ENCODE measurements around the gene CALCR. TPM values are rescaled to one million over a fixed set of nuclear protein-coding genes. Genes with fewer than 3 reads are reported as not detected.

CALCR gene
- total and polyA plus RNA-seq, 2 donors (not counting 1 experiment from before 2014, with no cell fraction given): not detected

DNA sequence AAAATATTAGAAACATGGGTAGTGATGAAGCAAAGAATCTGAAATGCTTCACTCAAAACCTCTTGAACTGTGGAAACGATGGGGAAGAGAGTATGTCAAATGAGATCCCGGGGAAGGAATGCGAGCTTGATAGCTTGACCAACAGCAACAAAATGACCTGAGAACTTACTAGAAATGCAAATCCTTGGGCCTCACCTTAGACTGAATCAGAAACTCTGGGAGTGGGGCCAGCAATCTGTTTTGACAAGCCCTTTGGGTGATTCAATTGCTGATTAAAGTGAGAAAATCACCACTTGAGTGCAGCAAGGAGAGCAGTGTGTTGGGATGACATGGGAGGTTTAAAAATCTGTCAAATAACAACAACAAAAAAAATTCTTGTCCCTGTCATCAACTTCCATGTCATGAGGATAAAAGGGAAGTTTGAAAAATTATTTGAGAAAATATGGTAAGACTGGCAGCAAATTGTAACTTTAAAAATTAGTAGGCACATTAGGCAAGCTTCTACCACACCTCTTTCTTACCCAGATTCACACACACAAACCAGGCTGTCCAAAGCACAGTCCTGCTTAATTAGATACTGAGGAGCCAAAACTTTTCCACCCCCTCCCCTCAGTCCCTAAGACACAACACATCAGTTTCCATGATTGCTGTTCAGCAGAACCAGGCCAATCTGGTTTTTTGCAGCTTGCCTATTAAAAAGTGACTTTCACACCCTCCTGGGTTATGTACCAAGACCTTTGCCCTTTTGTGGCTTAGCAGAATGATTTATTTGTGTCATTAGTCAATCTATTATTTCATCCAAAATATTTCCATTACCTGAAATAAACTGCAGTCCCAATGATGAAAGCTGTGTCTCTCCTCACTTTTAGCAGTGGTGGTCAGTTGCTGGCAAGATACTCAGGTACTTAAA is 15.6 kb downstream of the CALCR start:
- no peak overlapping the region for H3K4me3 ChIP-seq (ENCODE audit: control extremely low read depth in 1 of 5, extremely low read depth in 1 of 5, insufficient read depth in 1 of 5, low read depth in 2 of 5, low read length in 4 of 5)

More for the DNA sequence above, 15.6 kb downstream of the CALCR start:
- no peaks in the 10 kb centered on the region for H3K27me3 ChIP-seq (replicated peaks in 1 of 4; ENCODE audit: control extremely low read depth in 1 of 4, control insufficient read depth in 3 of 4, insufficient read depth in 4 of 4, low read length in 3 of 4)
- POLR2A ChIA-PET: no interaction called here
- no peaks in the 10 kb centered on the region for H3K36me3 ChIP-seq (replicated peaks in 1 of 2; ENCODE audit: control extremely low read depth in 1 of 2, control insufficient read depth in 1 of 2, extremely low read depth in 1 of 2, insufficient read depth in 2 of 2, low read length in 1 of 2)
- H3K9ac ChIP-seq (ENCODE audit: low read length): no peak overlapping the region
- no peaks in the 10 kb centered on the region for H4K20me1 ChIP-seq (ENCODE audit: control insufficient read depth, insufficient read depth, low read length, poor library complexity, severe bottlenecking)
- no peaks in the 10 kb centered on the region for H3K79me2 ChIP-seq (ENCODE audit: control insufficient read depth, insufficient read depth, low read length)
- peaks cover 26 to 36% of the 10 kb centered on the region in 2 donors for H3K4me1 ChIP-seq (ENCODE audit: control insufficient read depth in 2 of 2, insufficient read depth in 2 of 2, low read length in 2 of 2)
- Mint-ChIP-seq H3K27me3 (peaks cover 6% of the 10 kb centered on the region), H3K4me3 (peak overlapping the region; percentile 32), H3K4me1 (peaks cover 41% of the 10 kb centered on the region), H3K27ac (peak overlapping the region; percentile 82), H3K9me3 (ENCODE audit: insufficient read depth) (no peaks in the 10 kb centered on the region)
- DNase-seq: no peak
- H3K4me2 ChIP-seq (replicated peaks; ENCODE audit: low read depth, low read length, poor library complexity, severe bottlenecking): peak overlapping the region; percentile 61
- H2AFZ ChIP-seq (ENCODE audit: insufficient read depth, low read depth, low read length, poor library complexity, severe bottlenecking): peak overlapping the region; percentile 56
- CTCF ChIA-PET: interaction anchor here (1.5 kb wide), 1 partner anchor 8 kb away, joined by 5 read pairs; no protein-coding TSS in a partner anchor
- TF ChIP-seq, protein P1, sequence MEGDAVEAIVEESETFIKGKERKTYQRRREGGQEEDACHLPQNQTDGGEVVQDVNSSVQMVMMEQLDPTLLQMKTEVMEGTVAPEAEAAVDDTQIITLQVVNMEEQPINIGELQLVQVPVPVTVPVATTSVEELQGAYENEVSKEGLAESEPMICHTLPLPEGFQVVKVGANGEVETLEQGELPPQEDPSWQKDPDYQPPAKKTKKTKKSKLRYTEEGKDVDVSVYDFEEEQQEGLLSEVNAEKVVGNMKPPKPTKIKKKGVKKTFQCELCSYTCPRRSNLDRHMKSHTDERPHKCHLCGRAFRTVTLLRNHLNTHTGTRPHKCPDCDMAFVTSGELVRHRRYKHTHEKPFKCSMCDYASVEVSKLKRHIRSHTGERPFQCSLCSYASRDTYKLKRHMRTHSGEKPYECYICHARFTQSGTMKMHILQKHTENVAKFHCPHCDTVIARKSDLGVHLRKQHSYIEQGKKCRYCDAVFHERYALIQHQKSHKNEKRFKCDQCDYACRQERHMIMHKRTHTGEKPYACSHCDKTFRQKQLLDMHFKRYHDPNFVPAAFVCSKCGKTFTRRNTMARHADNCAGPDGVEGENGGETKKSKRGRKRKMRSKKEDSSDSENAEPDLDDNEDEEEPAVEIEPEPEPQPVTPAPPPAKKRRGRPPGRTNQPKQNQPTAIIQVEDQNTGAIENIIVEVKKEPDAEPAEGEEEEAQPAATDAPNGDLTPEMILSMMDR (IDR thresholded peaks at IDR 0.05): no peak
- no peak for TF ChIP-seq EZH2 (IDR thresholded peaks at IDR 0.05; ENCODE audit: borderline replicate concordance, insufficient read depth, low read depth, low read length, poor library complexity, severe bottlenecking)
- no peak for ATAC-seq (ENCODE audit: low read depth)
- intact Hi-C loops (cut with micrococcal nuclease): no loop called here
- WGBS (ENCODE audit: insufficient coverage): 100% methylated on average over 3 of the region's 3 CpGs
- no peaks in the 10 kb centered on the region for H3K9me3 ChIP-seq (ENCODE audit: control extremely low read depth in 1 of 3, control insufficient read depth in 2 of 3, insufficient read depth in 1 of 3, low read length in 2 of 3)
- peak overlapping the region; percentile 66 to 76 for H3K27ac ChIP-seq (ENCODE audit: low read length in 2 of 2)
